HCT116 (cell line): ENCODE measurements around the gene LMNTD1.

ENCODE experiments used
- CEBPB ChIP-seq: IDR thresholded peaks from 2 replicates; pipeline ENCODE4 v1.6.1; 2012; ENCODE audit warnings: low read depth
- JUND ChIP-seq: IDR thresholded peaks from 2 replicates; pipeline ENCODE4 v1.6.1; 2012
- POLR2A ChIP-seq: IDR thresholded peaks from 2 replicates; pipeline ENCODE4 v1.7.0; 2011; ENCODE audit warnings: borderline replicate concordance; ENCODE audit not compliant: insufficient read depth, insufficient read length; ENCODE audit errors: extremely low read depth
- RAD21 ChIP-seq: IDR thresholded peaks from 2 replicates; pipeline ENCODE4 v1.6.1; 2012; ENCODE audit warnings: low read depth, mild to moderate bottlenecking
- SIN3A ChIP-seq: IDR thresholded peaks from 2 replicates; pipeline ENCODE4 v1.6.1; 2012; ENCODE audit warnings: low read depth
- TF ChIP-seq, protein P1 (sequence below), 3 experiments: fragments of 200-600 bp in 1 of 3; sonication (generic) in 1 of 3; IDR thresholded peaks in 2 of 3; conservative IDR thresholded peaks in 1 of 3; 2 replicates each; pipeline ENCODE4 v1.5.1; 2012 to 2017; ENCODE audit warnings: low read depth in 2 of 3, low read length in 2 of 3, antibody characterized with exemption in 1 of 3, borderline replicate concordance in 1 of 3, control low read depth in 1 of 3, mild to moderate bottlenecking in 1 of 3, mixed read lengths in 1 of 3, mixed run types in 1 of 3, moderate library complexity in 1 of 3; ENCODE audit not compliant: insufficient read depth in 1 of 3
- TF ChIP-seq, protein P2 (sequence below): IDR thresholded peaks from 2 replicates; pipeline ENCODE4 v1.6.1; 2012

DNA sequence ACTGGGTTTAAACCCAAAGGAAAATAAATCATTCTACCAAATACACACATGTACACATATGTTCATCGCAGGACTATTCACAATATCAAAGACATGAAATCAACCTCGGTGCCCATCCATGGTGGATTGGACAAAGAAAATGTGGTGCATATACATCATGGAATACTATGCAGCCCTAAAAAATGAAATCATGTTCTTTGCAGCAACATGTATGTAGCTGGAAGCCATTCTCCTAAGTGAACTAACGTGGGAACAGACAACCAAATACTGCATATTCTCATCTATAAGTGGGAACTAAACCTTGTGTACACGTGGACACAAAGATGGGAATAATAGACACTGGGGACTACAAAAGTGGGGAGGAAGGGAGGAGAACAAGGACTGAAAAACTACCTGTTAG, 96.6 kb downstream of the LMNTD1 start:
- no peak for TF ChIP-seq RAD21
- no peak for TF ChIP-seq POLR2A
- TF ChIP-seq, protein P1, sequence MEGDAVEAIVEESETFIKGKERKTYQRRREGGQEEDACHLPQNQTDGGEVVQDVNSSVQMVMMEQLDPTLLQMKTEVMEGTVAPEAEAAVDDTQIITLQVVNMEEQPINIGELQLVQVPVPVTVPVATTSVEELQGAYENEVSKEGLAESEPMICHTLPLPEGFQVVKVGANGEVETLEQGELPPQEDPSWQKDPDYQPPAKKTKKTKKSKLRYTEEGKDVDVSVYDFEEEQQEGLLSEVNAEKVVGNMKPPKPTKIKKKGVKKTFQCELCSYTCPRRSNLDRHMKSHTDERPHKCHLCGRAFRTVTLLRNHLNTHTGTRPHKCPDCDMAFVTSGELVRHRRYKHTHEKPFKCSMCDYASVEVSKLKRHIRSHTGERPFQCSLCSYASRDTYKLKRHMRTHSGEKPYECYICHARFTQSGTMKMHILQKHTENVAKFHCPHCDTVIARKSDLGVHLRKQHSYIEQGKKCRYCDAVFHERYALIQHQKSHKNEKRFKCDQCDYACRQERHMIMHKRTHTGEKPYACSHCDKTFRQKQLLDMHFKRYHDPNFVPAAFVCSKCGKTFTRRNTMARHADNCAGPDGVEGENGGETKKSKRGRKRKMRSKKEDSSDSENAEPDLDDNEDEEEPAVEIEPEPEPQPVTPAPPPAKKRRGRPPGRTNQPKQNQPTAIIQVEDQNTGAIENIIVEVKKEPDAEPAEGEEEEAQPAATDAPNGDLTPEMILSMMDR (IDR thresholded peaks at IDR 0.05 in 2 of 3, conservative IDR thresholded peaks at IDR 0.05 in 1 of 3; ENCODE audit: borderline replicate concordance in 1 of 3, insufficient read depth in 1 of 3, low read depth in 2 of 3, low read length in 2 of 3): no peak
- TF ChIP-seq JUND: no peak
- no peak for TF ChIP-seq CEBPB
- TF ChIP-seq, protein P2, sequence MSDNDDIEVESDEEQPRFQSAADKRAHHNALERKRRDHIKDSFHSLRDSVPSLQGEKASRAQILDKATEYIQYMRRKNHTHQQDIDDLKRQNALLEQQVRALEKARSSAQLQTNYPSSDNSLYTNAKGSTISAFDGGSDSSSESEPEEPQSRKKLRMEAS: no peak
- TF ChIP-seq SIN3A: no peak
